K562 (cell line): ENCODE measurements around the gene VASH2.

Experiments
- BRCA1 ChIP-seq, 2 experiments: fragments of 450-650 bp in 1 of 2; sonication (generic) in 1 of 2; formaldehyde crosslinking in 1 of 2; IDR thresholded peaks; 2 replicates each; pipeline versions ENCODE4 v1.5.0 to v1.6.1; 2017 to 2020; ENCODE audit warnings: mild to moderate bottlenecking in 1 of 2, missing genetic modification reagents in 1 of 2
- CHD1 ChIP-seq: fragments of 200-600 bp; sonication (generic); IDR thresholded peaks from one replicate; pipeline ENCODE4 v1.6.1; 2012; ENCODE audit warnings: mild to moderate bottlenecking, moderate library complexity, low read length, inconsistent platforms
- CHD2 ChIP-seq: IDR thresholded peaks from 2 replicates; pipeline ENCODE4 v1.6.1; 2011; ENCODE audit warnings: low read depth, low read length
- CREM ChIP-seq: IDR thresholded peaks from 2 replicates; pipeline ENCODE4 v1.6.1; 2014; ENCODE audit warnings: antibody characterized with exemption, low read depth
- FUS ChIP-seq: fragments of 200-400 bp; formaldehyde crosslinking; optimal IDR thresholded peaks from 2 replicates; pipeline ENCODE3; 2017; ENCODE audit warnings: low read depth, low read length
- ILK ChIP-seq: fragments of 450-650 bp; IDR thresholded peaks from 2 replicates; pipeline ENCODE4 v1.6.1; 2016; ENCODE audit warnings: missing genetic modification characterization, low read depth, mild to moderate bottlenecking, missing compliant biosample characterization, moderate library complexity, borderline replicate concordance
- JUND ChIP-seq, 2 experiments: IDR thresholded peaks; 2 replicates in 1 of 2; 3 replicates in 1 of 2; pipeline ENCODE4 v1.6.1; 2011; ENCODE audit warnings: borderline replicate concordance in 2 of 2, low read depth in 2 of 2, low read length in 2 of 2, improper control_type of control experiment in 1 of 2, missing biosample characterization in 1 of 2, missing genetic modification characterization in 1 of 2, missing genetic modification reagents in 1 of 2
- KLF16 ChIP-seq: IDR thresholded peaks from 2 replicates; pipeline ENCODE4 v1.6.1; 2016; ENCODE audit warnings: antibody characterized with exemption
- LEF1 ChIP-seq: fragments of 450-650 bp; IDR thresholded peaks from 2 replicates; pipeline ENCODE4 v1.6.1; 2016; ENCODE audit warnings: mild to moderate bottlenecking
- POLR2A ChIP-seq: fragments of 450-650 bp; conservative IDR thresholded peaks from 2 replicates; pipeline ENCODE4 v1.6.1; 2016
- SMARCA5 ChIP-seq: fragments of 450-650 bp; IDR thresholded peaks from 2 replicates; pipeline ENCODE4 v1.6.1; 2016
- SMARCC2 ChIP-seq: fragments of 450-650 bp; IDR thresholded peaks from 2 replicates; pipeline ENCODE4 v1.6.1; 2017; ENCODE audit warnings: antibody characterized with exemption, moderate library complexity, mild to moderate bottlenecking, low read depth

DNA sequence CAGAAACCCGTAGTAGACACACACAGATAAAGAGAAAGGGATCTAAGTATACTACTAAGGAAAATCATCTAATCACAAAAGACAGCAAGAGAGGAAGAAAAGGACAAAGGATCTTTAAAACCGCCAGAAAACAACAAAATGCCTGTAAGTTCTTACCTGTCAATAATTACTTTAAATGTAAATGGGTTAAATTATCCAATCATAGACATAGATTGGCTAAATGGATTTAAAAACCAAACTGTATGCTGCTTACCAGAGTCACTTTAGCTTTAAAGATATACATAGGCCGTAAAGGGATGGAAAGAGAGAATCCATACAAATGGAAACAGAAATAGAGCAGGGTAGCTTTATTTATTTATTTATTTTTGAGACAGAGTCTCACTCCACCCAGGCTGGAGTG, 48.3 kb upstream of the VASH2 start:
- no peak for TF ChIP-seq CHD2
- TF ChIP-seq CREM, result no peak
- TF ChIP-seq BRCA1 (IDR thresholded peaks at IDR 0.05), result no peak
- TF ChIP-seq BRCA1 (CRISPR knock-in tag; IDR thresholded peaks at IDR 0.05), result no peak
- no peak for TF ChIP-seq KLF16
- TF ChIP-seq SMARCC2, result no peak
- no peak for TF ChIP-seq POLR2A
- no peak for TF ChIP-seq FUS
- no peak for TF ChIP-seq SMARCA5
- TF ChIP-seq CHD1, result no peak
- TF ChIP-seq ILK, result no peak
- no peak for TF ChIP-seq LEF1
- TF ChIP-seq JUND (IDR thresholded peaks at IDR 0.05; ENCODE audit: borderline replicate concordance, low read depth, low read length), result no peak
- TF ChIP-seq JUND (tag; IDR thresholded peaks at IDR 0.05; ENCODE audit: borderline replicate concordance, low read depth, low read length), result no peak
